Gastroesophageal sphincter (tissue), 3 donors: ENCODE results near the gene NPDC1.

Source experiments
- CTCF ChIP-seq, 4 experiments: fragments of 200-600 bp in 2 of 4; fragments of 450-650 bp in 2 of 4; sonication (generic) in 1 of 4; IDR thresholded peaks; one replicate each; pipeline ENCODE4 v1.5.1; 2017 to 2019; ENCODE audit warnings: antibody characterized with exemption in 4 of 4, mild to moderate bottlenecking in 2 of 4, moderate library complexity in 2 of 4
- POLR2A ChIP-seq, 2 donors: fragments of 450-650 bp; IDR thresholded peaks; one replicate each; pipeline ENCODE4 v1.6.1; 2017; ENCODE audit warnings: antibody characterized with exemption in 2 of 2, mild to moderate bottlenecking in 2 of 2, moderate library complexity in 1 of 2
- POLR2AphosphoS5 ChIP-seq: sonication (generic); formaldehyde crosslinking; IDR thresholded peaks from one replicate; pipeline ENCODE4 v1.6.1; 2017; ENCODE audit warnings: antibody characterized with exemption

DNA sequence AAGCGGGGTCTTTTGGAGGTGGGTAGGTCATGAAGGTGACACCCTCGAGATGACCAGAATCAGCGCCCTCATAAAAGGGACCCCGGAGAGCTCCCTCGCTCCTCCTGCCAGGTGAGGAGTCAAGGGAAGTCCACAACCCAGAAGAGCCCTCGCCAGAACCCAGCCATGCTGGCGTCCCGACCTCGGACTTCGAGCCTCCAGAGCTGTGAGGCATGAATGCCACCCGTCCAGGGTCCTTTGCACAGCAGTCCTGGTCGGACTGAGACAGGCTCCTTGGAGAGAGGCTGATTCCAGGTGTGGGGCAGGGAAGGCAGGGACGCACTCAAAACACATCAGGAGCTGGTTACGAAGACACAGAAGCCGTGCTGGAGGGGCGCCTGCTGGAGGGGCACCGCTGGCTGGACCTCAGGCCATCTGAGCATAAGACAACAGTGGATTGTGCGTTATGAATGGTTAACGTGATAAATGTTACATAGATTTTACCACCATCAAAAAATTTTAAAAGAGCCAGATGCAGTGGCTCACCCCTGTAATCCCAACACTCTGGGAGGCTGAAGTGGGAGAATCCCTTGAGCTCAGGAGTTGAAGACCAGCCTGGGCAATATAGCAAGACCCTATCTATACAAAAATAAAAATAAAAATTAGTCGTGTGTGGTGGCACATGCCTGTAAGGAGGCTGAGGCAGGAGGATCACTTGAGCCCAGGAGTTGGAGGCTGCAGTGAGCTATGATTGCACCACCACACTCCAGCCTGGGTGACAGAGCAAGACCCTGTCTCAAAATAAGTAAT, 43.9 kb downstream of the NPDC1 start:
- TF ChIP-seq CTCF (IDR thresholded peaks at IDR 0.05), result no peak
- TF ChIP-seq POLR2A (IDR thresholded peaks at IDR 0.05), result no peak
- no peak for TF ChIP-seq POLR2AphosphoS5
